Measurements from ENCODE around the gene GRAMD1A.

DNA sequence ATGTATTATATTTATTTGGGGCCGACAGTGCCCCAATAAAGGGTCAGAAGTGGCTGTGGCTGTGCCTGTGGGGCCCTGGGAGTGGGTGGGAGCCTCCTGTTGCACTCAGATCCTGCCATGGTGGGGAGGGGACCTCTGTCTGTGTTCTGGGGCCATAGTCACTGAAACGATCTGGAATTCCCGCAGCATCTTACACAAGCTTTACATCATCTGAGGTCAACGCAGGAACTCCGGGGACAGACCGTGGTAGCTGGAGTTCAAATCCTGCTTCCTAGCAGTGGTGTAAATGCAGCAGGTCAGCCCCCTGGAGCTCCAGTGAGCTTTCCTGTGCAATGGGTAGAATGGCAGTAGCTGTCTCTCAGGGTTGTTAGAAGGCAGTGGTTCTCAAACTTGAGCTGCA lies 26.3 kb downstream of the GRAMD1A start:
- no peak for TF ChIP-seq POLR2A (IDR thresholded peaks at IDR 0.05; ENCODE audit: extremely low read depth, insufficient read length)
- TF ChIP-seq, protein P1, sequence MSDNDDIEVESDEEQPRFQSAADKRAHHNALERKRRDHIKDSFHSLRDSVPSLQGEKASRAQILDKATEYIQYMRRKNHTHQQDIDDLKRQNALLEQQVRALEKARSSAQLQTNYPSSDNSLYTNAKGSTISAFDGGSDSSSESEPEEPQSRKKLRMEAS (IDR thresholded peaks at IDR 0.05; ENCODE audit: low read depth, low read length): no peak
- TF ChIP-seq, protein P2, sequence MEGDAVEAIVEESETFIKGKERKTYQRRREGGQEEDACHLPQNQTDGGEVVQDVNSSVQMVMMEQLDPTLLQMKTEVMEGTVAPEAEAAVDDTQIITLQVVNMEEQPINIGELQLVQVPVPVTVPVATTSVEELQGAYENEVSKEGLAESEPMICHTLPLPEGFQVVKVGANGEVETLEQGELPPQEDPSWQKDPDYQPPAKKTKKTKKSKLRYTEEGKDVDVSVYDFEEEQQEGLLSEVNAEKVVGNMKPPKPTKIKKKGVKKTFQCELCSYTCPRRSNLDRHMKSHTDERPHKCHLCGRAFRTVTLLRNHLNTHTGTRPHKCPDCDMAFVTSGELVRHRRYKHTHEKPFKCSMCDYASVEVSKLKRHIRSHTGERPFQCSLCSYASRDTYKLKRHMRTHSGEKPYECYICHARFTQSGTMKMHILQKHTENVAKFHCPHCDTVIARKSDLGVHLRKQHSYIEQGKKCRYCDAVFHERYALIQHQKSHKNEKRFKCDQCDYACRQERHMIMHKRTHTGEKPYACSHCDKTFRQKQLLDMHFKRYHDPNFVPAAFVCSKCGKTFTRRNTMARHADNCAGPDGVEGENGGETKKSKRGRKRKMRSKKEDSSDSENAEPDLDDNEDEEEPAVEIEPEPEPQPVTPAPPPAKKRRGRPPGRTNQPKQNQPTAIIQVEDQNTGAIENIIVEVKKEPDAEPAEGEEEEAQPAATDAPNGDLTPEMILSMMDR (IDR thresholded peaks at IDR 0.05; ENCODE audit: low read depth, low read length): no peak

Measured in NB4 (cell line).